Ovary (tissue), 3 donors: Measurements from ENCODE around the gene RPN1.
"Not testable (repeated sequence)": the region's sequence is repeated elsewhere in the genome, so short reads cannot be mapped to it uniquely, and the experiment has no call there.

Source experiments
- CTCF ChIP-seq, 3 donors: fragments of 450-650 bp in 2 of 3; fragments of 200-600 bp in 1 of 3; IDR thresholded peaks; one replicate each; pipeline versions ENCODE4 v1.5.1 to v1.8.0; 2016 to 2022; ENCODE audit warnings: antibody characterized with exemption in 3 of 3, mild to moderate bottlenecking in 1 of 3
- POLR2A ChIP-seq: fragments of 450-650 bp; IDR thresholded peaks from one replicate; pipeline ENCODE4 v1.6.1; 2017; ENCODE audit warnings: antibody characterized with exemption, mild to moderate bottlenecking, moderate library complexity
- donor health status: DM: no; HTN: no; CAD: no.

- TF ChIP-seq CTCF (IDR thresholded peaks at IDR 0.05); POLR2A: not testable (repeated sequence)
Observed at GRCh38 chr3:128653993-128654805, 3.6 kb upstream of the RPN1 start.
